HG02884 (cell line): ENCODE data around the gene WFIKKN1.

Source experiments
- ATAC-seq: cut with Tn5 transposase; IDR thresholded peaks from one replicate; pipeline ENCODE4 v1.9.1; 2021; ENCODE audit warnings: mild to moderate bottlenecking, moderate library complexity; ENCODE audit not compliant: unreplicated experiment

The WFIKKN1 gene

DNA sequence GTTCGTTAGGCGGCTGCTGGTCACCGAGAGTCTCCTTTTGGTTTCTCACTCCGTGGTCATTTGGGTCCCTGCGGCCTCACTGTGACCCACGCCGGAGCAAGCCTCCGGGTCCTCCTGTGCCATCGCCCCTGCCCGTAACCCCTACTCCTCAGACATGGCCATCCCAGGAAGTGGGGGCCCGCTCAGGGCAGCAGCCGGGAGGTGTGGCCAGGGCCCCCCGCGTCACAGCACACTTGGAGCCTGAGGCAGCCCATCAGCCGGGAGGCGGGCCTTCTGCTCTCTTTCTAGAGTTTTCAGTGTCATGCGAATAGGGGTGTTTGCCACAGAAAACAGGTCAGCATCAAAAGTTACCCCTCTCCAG lies 7.9 kb upstream of the WFIKKN1 start:
- ATAC-seq, result no peak

DNA sequence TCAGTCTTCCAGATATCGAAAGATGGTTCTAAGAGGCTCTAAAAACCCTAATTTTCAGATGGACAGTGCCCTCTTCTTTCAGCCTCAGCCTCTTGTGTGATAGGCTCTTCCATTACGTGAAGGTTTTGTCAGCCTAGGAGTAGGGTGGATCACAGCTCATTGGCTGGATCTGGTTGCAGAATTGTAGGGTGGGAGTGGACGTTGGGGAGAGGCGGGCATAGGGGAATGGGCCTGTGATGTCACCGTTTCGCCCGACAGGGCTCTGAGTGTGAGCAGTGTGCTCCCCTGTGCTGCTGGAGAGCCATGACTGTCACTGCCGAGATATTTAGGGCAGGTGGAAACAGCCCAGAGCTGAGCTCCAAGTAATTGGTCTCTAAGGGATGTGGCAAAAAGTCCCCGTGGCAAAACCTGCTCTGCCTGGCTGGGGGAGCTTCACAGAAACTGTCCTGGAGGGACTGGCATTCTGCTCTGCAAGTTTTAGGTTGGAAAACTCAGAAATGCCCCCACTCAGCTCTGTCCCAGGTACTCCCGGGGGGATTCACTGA lies 6.2 kb upstream of the WFIKKN1 start:
- ATAC-seq, result no peak

DNA sequence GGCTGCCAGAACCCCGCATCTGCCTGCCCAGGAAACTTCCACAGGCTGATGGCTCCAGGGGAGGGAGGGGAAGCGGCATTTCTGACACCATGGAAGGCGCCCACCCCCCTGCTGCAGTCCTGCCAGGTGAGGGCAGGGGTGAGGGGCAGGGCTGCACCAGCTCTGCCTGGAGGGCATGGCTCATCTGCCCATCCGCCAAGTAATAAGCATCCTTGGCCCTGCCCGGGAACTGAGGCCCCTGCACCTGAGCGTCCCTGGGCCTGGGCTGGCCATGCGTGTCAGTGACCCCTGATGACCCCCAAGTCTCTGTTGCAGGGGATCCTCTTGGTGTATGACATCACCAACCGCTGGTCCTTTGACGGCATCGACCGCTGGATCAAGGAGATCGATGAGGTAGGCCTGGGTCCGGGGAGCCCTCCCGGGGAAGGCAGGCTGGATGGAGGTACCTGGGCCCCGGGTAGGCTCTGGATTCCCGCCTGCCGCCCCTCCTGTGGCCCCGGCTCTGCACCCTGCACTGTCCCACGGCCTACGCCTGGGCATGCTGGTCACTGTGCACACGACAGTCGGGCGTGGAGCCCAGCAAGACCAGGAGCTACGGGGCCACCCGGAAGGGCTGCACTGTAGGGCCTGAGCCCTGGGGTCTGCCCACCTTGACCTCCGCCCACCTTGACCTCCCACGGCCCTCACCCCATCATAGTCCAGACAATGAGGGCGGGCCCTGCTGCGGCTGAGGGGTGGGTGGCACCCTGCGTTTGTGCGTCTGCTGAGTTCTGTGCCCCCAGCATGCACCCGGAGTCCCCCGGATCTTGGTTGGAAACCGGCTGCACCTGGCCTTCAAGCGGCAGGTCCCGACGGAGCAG lies 5.4 kb upstream of the WFIKKN1 start:
- no peak for ATAC-seq

DNA sequence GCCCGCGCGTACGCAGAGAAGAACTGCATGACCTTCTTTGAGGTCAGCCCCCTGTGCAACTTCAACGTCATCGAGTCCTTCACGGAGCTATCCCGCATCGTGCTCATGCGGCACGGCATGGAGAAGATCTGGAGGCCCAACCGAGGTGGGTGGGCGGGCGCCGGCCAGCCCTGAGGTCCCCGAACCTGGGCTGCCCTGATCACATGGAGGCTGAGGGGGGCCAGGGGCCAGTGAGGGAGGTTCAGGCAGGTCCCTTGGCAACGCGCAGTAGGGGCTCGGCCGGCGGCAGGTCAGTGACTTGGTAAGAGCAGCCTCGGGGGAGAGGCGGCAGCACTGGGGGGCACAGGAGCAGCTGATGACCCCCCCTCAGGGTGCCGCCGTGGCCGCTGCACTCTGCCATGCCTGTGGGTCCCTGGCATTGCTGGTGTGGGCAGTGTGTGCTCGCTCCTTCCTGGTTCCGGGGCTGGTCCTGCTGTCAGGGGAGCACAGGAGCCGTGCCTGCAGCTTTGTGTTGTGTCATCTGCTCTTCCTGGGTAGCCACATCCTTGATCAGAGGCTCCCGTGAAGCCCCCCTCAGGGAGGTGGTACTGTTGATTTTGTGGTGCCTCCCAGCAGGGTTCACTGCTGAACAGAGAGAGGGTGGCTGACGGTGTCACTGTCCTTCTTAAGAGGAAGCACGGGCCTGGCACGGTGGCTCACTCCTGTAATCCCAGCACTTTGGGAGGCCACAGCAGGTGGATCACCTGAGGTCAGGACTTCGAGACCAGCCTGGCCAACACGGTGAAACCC lies 4.6 kb upstream of the WFIKKN1 start:
- no peak for ATAC-seq

DNA sequence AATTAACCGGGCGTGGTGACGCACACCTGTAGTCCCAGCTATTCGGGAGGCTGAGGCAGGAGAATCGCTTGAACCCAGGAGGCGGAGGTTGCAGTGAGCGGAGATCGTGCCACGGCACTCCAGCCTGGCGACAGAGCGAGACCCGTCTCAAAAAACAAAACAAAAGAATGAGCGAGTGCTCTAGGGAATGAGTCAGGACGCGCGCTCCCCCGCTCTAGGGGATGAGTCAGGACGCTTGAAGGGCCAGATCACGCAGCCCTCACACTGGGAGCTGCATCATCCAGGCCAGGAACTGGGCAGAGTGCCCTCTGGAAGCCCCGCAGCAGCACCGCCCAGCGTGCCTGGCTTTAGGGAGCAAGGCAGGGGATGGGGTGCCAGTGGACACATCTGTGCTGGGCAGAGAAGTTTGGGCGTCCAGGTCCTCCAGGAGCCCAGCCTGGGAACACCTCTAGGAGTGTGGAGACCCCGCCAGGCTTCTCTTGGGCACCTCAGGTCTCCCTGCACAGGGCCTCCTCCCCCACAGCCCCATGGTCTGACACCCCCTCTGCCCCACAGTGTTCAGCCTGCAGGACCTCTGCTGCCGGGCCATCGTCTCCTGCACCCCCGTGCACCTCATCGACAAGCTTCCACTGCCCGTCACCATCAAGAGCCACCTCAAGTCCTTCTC lies 3.9 kb upstream of the WFIKKN1 start:
- ATAC-seq, result no peak

DNA sequence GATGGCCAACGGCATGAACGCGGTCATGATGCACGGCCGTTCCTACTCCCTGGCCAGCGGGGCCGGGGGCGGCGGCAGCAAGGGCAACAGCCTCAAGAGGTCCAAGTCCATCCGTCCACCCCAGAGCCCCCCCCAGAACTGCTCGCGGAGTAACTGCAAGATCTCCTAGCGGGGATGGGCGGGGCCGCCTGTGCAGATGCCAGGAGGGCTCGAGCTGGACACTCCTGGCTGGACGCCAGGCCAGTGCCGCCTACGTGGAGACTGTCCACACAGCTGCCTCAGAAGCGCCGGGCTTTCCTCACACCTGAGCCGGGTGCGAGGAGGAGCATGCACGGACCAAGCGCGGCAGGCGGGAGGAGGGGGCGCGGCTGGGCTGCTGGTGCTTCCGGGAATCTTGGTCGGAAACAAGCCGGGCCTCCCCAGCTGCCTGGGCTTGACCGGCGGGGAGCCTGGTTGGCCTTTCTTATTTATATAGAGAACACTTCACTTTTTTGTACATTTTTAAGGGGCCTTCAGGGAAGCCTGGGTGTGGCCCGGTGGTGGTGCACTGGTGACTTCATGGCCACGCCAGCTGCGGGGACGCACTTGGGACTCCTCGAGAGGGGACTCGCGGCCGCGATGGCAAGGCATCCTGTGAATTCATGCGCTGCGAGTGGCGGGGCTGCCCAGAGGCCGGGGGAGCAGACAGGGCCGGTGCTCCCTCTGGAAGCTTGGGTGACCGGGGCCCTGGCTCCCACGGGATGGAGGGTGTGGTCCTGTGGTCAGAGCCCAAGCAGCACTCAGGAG lies 3.1 kb upstream of the WFIKKN1 start:
- no peak for ATAC-seq

DNA sequence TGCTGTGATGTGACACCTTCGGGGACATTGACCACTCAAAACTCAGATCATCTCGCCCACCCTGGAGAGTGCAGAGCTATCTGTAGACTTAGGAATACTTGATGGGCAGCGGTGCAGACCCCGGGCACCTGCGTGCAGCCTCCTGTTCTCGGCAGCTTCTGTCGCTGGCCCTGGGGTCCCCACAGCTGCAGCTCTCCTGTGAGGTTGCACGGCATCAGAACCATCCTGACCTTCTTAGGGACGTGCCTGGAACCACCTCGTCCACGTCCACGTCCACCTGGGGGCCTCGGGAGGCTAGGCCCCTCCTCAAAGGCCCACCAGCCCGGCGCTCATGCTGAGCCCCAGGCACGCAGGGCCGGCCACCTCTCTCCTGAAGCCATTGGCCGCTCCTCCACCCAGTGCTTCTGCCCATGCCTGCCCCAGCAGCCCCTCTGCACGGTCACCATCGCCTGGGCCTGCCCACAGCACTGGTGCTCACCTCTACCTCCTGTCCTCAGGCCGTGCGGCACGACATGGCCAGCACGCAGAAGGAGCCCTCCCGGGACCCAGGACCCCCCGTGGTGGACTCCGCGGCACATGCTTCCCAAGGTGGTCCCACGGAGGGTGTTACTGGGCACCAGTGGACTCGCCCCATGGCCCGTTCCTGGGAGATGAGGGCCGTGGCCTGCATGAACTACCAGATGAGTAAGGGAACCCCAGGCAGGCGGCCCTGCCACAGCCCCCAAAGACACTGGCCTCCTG lies 2.3 kb upstream of the WFIKKN1 start:
- ATAC-seq, result no peak

DNA sequence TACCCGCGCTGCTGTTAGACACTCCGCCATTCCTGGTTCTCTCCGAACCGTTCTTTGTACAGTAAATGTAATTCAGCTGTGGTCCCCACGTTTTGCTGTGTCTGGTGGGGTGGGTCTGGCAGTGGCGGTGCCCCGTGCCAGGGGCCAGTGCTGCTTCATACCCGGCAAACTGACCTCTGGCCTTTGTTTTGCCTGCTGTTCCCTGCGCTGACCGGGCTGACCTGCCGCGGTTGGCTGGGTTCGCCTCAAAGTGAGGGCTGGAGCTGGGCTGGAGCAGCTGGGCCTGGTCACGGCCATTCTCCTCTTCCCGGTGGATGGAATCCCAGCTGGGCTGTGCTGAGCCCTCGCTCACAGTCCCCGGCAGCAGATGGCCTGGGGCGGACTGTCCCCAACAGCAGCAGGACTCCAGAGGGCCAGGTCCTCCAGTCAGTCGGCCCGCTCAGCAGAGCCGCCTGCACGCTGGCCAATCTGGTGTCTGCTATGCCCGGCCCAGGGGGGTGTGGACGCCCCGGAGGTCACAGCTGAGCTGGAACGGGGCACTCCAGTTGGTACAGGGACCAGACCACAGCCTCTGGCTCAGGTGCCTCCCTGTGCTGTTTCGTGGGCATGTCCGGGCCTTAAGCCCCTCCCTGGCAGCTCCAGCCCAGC lies 1.5 kb upstream of the WFIKKN1 start:
- ATAC-seq, result no peak

DNA sequence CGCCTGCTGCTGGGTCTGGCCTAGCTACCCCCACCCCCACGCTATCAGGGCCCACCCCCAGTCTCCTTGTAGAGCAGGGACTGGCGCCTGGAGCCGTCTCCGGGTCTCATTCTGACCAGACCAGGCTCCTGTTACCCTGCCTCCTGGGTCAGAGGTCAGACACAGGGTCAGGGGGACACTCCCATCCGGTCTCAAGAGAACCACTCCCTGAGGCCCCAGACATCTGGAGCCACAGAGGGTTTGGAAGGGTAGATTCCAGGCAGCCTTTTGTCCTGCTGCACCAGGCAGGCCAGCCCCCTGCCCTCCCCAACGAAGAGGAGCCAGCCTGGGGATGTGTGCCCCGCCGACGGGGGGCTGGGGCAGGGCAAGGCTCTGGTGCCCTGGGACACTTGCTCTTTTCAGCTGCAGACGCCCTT lies 944 bp upstream of the WFIKKN1 start:
- ATAC-seq, result no peak

DNA sequence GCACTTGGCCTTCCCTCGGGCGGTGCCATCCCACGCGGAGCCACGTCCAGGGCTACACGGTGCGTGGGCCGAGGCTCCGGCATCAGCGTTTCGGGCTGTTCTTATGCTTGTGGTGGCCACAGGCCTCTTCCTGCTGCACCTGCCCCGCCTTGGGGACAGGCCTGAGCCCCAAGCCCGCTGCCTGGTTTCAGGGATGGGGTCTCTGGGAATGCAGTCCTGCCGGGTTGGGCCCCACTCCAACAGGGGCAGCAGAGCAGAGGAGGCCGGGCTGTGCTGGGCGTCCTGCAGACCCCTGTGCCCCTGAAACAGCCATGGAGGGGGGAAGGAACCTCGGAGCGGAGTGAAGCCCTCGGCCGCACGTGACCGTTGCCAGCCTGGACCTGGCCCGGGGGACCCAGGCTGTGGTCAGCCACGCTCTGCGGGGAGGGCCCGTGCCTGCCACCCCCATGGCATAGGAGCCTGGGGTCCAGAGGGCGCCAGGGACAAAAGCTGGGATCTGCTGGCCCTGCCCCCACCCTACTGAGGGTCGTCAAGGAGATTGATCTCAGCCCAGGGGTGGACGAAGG lies 453 bp upstream of the WFIKKN1 start:
- no peak for ATAC-seq

DNA sequence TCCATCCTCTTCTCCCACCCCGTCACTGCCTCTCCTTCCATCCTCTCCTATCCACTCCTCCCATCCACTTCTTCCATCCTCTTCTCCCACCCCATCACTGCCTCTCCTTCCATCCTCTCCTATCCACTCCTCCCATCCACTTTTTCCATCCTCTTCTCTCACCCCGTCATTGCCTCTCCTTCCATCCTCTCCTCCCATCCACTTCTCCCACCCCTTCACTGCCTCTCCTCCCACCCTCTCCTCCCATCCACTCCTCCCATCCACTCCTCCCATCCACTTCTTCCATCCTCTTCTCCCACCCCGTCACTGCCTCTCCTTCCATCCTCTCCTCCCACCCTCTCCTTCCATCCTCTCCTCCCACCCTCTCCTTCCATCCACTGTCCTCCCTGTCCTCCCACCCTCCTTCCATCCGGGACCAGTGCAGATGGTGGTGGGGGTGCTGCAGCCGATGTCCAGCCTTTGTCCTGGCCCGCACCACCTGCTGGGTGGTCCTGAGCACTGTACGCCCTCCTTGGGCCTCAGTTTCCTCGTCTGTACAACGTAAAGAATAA lies 1.1 kb downstream of the WFIKKN1 start:
- no peak for ATAC-seq

DNA sequence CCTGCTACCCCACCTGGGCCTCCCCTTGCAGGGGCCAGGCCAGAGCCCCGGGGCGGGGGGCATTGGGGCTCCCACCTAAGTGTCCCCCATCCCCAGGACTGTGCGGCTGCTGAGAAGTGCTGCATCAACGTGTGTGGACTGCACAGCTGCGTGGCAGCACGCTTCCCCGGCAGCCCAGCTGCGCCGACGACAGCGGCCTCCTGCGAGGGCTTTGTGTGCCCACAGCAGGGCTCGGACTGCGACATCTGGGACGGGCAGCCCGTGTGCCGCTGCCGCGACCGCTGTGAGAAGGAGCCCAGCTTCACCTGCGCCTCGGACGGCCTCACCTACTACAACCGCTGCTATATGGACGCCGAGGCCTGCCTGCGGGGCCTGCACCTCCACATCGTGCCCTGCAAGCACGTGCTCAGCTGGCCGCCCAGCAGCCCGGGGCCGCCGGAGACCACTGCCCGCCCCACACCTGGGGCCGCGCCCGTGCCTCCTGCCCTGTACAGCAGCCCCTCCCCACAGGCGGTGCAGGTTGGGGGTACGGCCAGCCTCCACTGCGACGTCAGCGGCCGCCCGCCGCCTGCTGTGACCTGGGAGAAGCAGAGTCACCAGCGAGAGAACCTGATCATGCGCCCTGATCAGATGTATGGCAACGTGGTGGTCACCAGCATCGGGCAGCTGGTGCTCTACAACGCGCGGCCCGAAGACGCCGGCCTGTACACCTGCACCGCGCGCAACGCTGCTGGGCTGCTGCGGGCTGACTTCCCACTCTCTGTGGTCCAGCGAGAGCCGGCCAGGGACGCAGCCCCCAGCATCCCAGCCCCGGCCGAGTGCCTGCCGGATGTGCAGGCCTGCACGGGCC lies 1.9 kb downstream of the WFIKKN1 start:
- ATAC-seq, result no peak

DNA sequence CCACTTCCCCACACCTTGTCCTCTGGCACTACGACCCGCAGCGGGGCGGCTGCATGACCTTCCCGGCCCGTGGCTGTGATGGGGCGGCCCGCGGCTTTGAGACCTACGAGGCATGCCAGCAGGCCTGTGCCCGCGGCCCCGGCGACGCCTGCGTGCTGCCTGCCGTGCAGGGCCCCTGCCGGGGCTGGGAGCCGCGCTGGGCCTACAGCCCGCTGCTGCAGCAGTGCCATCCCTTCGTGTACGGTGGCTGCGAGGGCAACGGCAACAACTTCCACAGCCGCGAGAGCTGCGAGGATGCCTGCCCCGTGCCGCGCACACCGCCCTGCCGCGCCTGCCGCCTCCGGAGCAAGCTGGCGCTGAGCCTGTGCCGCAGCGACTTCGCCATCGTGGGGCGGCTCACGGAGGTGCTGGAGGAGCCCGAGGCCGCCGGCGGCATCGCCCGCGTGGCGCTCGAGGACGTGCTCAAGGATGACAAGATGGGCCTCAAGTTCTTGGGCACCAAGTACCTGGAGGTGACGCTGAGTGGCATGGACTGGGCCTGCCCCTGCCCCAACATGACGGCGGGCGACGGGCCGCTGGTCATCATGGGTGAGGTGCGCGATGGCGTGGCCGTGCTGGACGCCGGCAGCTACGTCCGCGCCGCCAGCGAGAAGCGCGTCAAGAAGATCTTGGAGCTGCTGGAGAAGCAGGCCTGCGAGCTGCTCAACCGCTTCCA lies 2.7 kb downstream of the WFIKKN1 start:
- ATAC-seq, result no peak

DNA sequence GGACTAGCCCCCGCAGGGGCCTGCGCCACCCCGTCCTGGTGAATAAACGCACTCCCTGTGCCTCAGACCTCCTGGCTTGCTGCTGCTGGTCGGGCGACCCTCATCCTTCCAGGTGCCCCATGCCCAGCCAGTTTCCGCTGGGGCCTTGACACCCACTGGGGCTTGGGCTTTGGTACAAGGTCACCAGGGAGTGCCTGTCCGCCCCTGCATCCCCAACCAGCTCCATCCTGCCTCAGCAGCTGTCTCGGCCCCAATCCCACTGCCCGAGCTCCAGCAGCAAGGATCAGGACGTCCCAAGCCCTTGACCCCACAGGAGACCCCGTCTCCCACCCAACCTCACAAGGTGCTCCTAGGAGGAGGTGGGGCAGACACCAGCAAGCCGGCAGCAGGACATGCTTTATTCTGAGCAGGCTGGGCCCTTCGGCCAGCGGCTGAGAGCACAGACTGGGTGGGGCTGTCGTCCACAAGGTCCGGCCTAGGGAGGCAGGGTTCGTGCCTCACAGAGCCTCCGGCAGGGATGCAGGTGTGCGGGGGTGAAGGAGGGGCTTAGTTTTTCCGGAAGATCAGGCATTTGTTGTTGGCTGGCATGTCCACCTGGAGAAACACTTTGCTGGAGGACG lies 3.4 kb downstream of the WFIKKN1 start:
- ATAC-seq, result no peak

DNA sequence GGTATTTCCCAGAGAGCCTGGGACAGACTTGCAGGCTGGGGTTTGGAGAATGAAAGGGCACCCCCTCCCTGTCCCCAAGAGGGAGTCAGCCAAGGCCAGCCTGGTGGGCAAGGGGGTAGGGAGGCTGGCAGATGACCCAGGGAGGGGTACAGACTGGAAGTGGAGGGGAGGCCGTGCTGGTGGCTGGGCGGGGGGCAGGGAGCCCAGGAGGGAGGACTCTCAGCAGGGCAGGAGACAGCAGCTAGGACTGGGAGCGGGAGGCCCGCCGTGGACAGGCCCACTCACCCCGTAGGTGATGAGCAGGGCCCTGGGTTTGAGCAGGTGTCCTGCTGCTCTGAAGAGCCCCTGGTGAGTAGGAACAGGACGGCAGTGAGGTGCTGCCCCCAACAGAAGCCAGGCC lies 4.2 kb downstream of the WFIKKN1 start:
- no peak for ATAC-seq

DNA sequence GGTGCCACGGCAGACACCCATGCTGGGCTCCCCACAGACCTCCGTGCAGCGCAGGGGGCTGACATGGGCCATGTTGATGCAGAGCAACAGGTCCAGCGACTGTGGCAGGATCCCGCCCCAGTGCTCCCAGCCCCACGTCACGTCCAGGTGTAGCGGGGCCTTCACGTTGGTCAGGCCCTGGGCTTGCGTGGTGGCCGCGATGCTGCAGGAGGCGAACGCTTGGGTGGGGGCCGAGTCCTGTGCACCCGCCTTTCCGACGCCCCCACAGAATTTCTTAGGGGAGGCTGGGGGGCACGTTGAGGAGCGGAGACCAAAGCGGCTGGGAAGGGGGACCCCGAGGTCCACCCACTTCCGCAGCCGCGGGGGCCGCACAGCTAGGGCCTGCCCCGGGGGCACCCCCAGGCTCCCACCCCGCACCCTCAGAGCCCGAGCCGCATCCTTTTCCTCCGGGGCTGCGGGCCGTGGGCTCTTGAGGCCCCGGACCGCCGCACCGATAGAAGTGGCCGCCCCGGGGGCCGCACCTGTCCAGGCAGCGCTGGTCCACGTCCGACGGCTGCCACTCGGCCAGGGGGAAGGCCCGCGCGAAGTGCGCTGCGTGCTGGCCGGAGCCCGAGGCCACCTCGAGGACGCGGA lies 4.9 kb downstream of the WFIKKN1 start:
- peak; percentile 3 for ATAC-seq
